Adrenal gland (tissue), 5 donors: Measurements from ENCODE around the gene KHK.

ENCODE experiments used
- CTCF ChIP-seq, 6 experiments: fragments of 450-650 bp in 4 of 6; fragments of 200-600 bp in 2 of 6; sonication (generic) in 1 of 6; IDR thresholded peaks; 1 replicate in 5 of 6; 2 replicates in 1 of 6; pipeline versions ENCODE4 v1.5.1 to v1.8.0; 2016 to 2021; ENCODE audit warnings: antibody characterized with exemption in 6 of 6, mild to moderate bottlenecking in 2 of 6, moderate library complexity in 1 of 6
- POLR2A ChIP-seq, 2 donors: fragments of 450-650 bp; IDR thresholded peaks; one replicate each; pipeline ENCODE4 v1.6.1; 2017; ENCODE audit warnings: antibody characterized with exemption in 2 of 2, mild to moderate bottlenecking in 2 of 2, moderate library complexity in 1 of 2
- donor health status: DM: no; HTN: no; CAD: no.

DNA sequence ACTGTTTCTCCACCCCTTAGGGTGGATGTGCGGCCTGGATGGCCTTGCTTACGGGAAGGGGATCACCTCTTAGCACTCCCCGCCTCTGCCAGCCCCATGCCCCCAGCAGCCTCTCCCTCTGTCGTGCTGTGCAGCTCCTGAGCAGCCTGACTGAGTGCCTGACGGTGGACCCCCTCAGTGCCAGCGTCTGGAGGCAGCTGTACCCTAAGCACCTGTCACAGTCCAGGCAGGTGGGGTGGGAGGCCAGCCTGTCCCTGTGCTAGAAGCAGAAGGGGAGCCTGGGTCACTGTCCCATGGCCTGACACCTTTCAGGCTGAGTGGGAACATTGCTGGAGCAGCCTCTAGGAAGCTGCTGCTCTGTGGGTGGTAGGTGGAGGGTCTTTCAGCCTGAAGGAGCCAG lies 48.6 kb upstream of the KHK start:
- TF ChIP-seq CTCF (IDR thresholded peaks at IDR 0.05) (no peak), POLR2A (IDR thresholded peaks at IDR 0.05) (no peak)
